Right atrium auricular region (tissue), 2 donors: ENCODE results near the gene INSRR. TPM values are rescaled to one million over a fixed set of nuclear protein-coding genes. Genes with fewer than 3 reads are reported as not detected.

ENCODE experiments used
- DNase-seq: peaks from one replicate; pipeline ENCODE4 v3.0.0-alpha.2; 2019; ENCODE audit warnings: low spot score
- H3K27ac ChIP-seq, 2 donors: fragments of 200-600 bp; sonication (generic); 1 replicate in 1 of 2; 2 replicates in 1 of 2; pipeline ENCODE4 v1.5.1; 2016 to 2019
- H3K27me3 ChIP-seq, 2 donors: fragments of 200-600 bp; sonication (generic); one replicate each; pipeline versions ENCODE4 v1.5.1 to v1.6.0; 2017 to 2019
- H3K36me3 ChIP-seq: fragments of 200-600 bp; sonication (generic); one replicate; pipeline ENCODE4 v1.5.1; 2016
- H3K4me1 ChIP-seq, 2 donors: fragments of 200-600 bp; sonication (generic); one replicate each; pipeline versions ENCODE4 v1.5.1 to v1.6.0; 2017 to 2019
- H3K4me3 ChIP-seq, 2 donors: fragments of 200-600 bp; sonication (generic); 1 replicate in 1 of 2; 2 replicates in 1 of 2; pipeline ENCODE4 v1.5.1; 2017 to 2019; ENCODE audit warnings: mild to moderate bottlenecking in 1 of 2, moderate library complexity in 1 of 2
- H3K9me3 ChIP-seq, 2 donors: fragments of 200-600 bp; sonication (generic); one replicate each; pipeline ENCODE4 v1.5.1; 2019
- CTCF ChIP-seq, 2 donors: fragments of 200-600 bp; sonication (generic); IDR thresholded peaks; one replicate each; pipeline ENCODE4 v1.5.1; 2019; ENCODE audit warnings: antibody characterized with exemption in 2 of 2
- total RNA-seq, 2 donors: library from RNA; depleted of rRNA; stranded (reverse); fragments of >200 nt; gene quantifications; one replicate each; pipeline ENCODE4 v1.1.0, GENCODE V29; 2016

Gene INSRR
- total RNA-seq, 2 donors from 2014 or later = not detected

GRCh38 chr1:156816561-156817328, 42.2 kb downstream of the INSRR start, which contains the start of gene SH2D2A:
TSS of gene SH2D2A (minus strand) at chr1:156816848. CDS start at chr1:156816708, 140 bp downstream.
- Histone ChIP-seq H3K4me1 (peaks cover 0 to 27% of the 10 kb centered on the region in 2 donors), H3K4me3 (peak within 1 kb of the TSS; percentile 30 to 34), H3K36me3 (no peaks in the 10 kb centered on the region), H3K9me3 (no peaks in the 10 kb centered on the region), H3K27ac (peak within 1 kb of the TSS; percentile 74 to 77), H3K27me3 (no peaks in the 10 kb centered on the region)
- no peak for TF ChIP-seq CTCF (IDR thresholded peaks at IDR 0.05)
- DNase-seq = peak; percentile 76

GRCh38 chr1:156815961-156816422, 42.9 kb downstream of the INSRR start:
- TF ChIP-seq CTCF (IDR thresholded peaks at IDR 0.05) = no peak
- peak overlapping the region; percentile 30 to 34 for H3K4me3 ChIP-seq
- peak overlapping the region; percentile 74 to 77 for H3K27ac ChIP-seq
- no peak for DNase-seq
- no peaks in the 10 kb centered on the region for H3K36me3 ChIP-seq
- no peaks in the 10 kb centered on the region for H3K27me3 ChIP-seq
- no peaks in the 10 kb centered on the region for H3K9me3 ChIP-seq
- peaks cover 0 to 27% of the 10 kb centered on the region in 2 donors for H3K4me1 ChIP-seq

- peaks cover 0 to 27% of the 10 kb centered on the region in 2 donors for H3K4me1 ChIP-seq
- peak overlapping the region; percentile 77 to 78 for H3K27ac ChIP-seq
Observed at GRCh38 chr1:156815307-156815826, 43.5 kb downstream of the INSRR start.

GRCh38 chr1:156814571-156815260, 44.2 kb downstream of the INSRR start:
- Histone ChIP-seq H3K9me3 (no peaks in the 10 kb centered on the region), H3K4me3 (peak overlapping the region in 1 of 2 donors; percentile 46), H3K27ac (peak overlapping the region; percentile 71 to 78), H3K27me3 (no peaks in the 10 kb centered on the region), H3K4me1 (peaks cover 0 to 27% of the 10 kb centered on the region in 2 donors), H3K36me3 (no peaks in the 10 kb centered on the region)
- no peak for TF ChIP-seq CTCF (IDR thresholded peaks at IDR 0.05)
- DNase-seq = no peak

More at GRCh38 chr1:156815307-156815826, 43.5 kb downstream of the INSRR start:
- H3K36me3 ChIP-seq = no peaks in the 10 kb centered on the region
- no peaks in the 10 kb centered on the region for H3K9me3 ChIP-seq
- H3K27me3 ChIP-seq = no peaks in the 10 kb centered on the region
- H3K4me3 ChIP-seq = peak overlapping the region; percentile 30 to 34
- peak in 1 of 2 donors; percentile 10 for TF ChIP-seq CTCF (IDR thresholded peaks at IDR 0.05)
- peak; percentile 85 for DNase-seq

- H3K4me1 ChIP-seq = peaks cover 0 to 27% of the 10 kb centered on the region in 2 donors
- peak overlapping the region; percentile 71 to 78 for H3K27ac ChIP-seq
- H3K27me3 ChIP-seq = no peaks in the 10 kb centered on the region
Observed at GRCh38 chr1:156813750-156814570, 45.0 kb downstream of the INSRR start.

More at GRCh38 chr1:156813750-156814570, 45.0 kb downstream of the INSRR start:
- peak; percentile 59 to 86 for TF ChIP-seq CTCF (IDR thresholded peaks at IDR 0.05)
- no peaks in the 10 kb centered on the region for H3K36me3 ChIP-seq
- peak overlapping the region; percentile 34 to 46 for H3K4me3 ChIP-seq
- no peaks in the 10 kb centered on the region for H3K9me3 ChIP-seq
- DNase-seq = peak; percentile 68
